HepG2 (cell line): ENCODE results near the gene USP5. TPM values are rescaled to one million over a fixed set of nuclear protein-coding genes. Genes with fewer than 3 reads are reported as not detected.

Experiments
- ARNTL ChIP-seq: sonication (generic); formaldehyde crosslinking; IDR thresholded peaks from 2 replicates; pipeline ENCODE4 v1.4.0; 2020; ENCODE audit warnings: mild to moderate bottlenecking, missing genetic modification reagents
- BRCA1 ChIP-seq: sonication (generic); formaldehyde crosslinking; IDR thresholded peaks from 2 replicates; pipeline ENCODE4 v1.4.0; 2020; ENCODE audit warnings: missing genetic modification reagents
- ETS1 ChIP-seq: sonication (generic); formaldehyde crosslinking; IDR thresholded peaks from 2 replicates; pipeline ENCODE4 v1.4.0; 2020; ENCODE audit warnings: missing genetic modification reagents
- GRHL1 ChIP-seq: sonication (generic); formaldehyde crosslinking; conservative IDR thresholded peaks from 2 replicates; pipeline ENCODE4 v1.8.0; 2022; ENCODE audit warnings: missing genetic modification reagents
- HNRNPK ChIP-seq: fragments of 200-400 bp; formaldehyde crosslinking; IDR thresholded peaks from 2 replicates; pipeline ENCODE4 v1.6.1; 2018; ENCODE audit warnings: low read length, low read depth, moderate library complexity, mild to moderate bottlenecking; ENCODE audit not compliant: poor library complexity, severe bottlenecking
- HOXA5 ChIP-seq: sonication (generic); formaldehyde crosslinking; IDR thresholded peaks from 2 replicates; pipeline ENCODE4 v1.4.0; 2020; ENCODE audit warnings: missing genetic modification reagents
- LCORL ChIP-seq, 2 experiments: fragments of 450-650 bp in 1 of 2; sonication (generic) in 1 of 2; formaldehyde crosslinking in 1 of 2; IDR thresholded peaks; 2 replicates each; pipeline versions ENCODE4 v1.5.0 to v1.6.1; 2017 to 2020; ENCODE audit warnings: antibody characterized with exemption in 1 of 2, missing genetic modification reagents in 1 of 2
- MTF1 ChIP-seq: sonication (generic); formaldehyde crosslinking; IDR thresholded peaks from 2 replicates; pipeline ENCODE4 v1.5.0; 2020; ENCODE audit warnings: missing genetic modification reagents
- NFE2L1 ChIP-seq: sonication (generic); formaldehyde crosslinking; IDR thresholded peaks from 2 replicates; pipeline ENCODE4 v1.4.0; 2020; ENCODE audit warnings: missing genetic modification reagents, mild to moderate bottlenecking, borderline replicate concordance
- ZFP91 ChIP-seq: sonication (generic); formaldehyde crosslinking; IDR thresholded peaks from 2 replicates; pipeline ENCODE4 v1.9.0; 2022; ENCODE audit warnings: missing genetic modification reagents, mild to moderate bottlenecking, borderline replicate concordance
- ZNF605 ChIP-seq: sonication (generic); formaldehyde crosslinking; IDR thresholded peaks from 2 replicates; pipeline ENCODE4 v1.8.0; 2022; ENCODE audit warnings: mild to moderate bottlenecking, missing genetic modification reagents
- polyA plus RNA-seq, 8 experiments: library from polyadenylated mRNA; depleted of rRNA in 3 of 8; stranded (reverse) in 7 of 8; unstranded in 1 of 8; fragments of >200 nt; fragmentation: Illumina TruSeq in 4 of 8; extraction: Trizol in 4 of 8; gene quantifications; 2 replicates each; pipeline versions ENCODE4 v1.2.1 to v1.2.3, GENCODE V29; 2011 to 2016; ENCODE audit warnings: low read depth in 4 of 8, missing spikeins in 1 of 8, mixed read lengths in 1 of 8; ENCODE audit not compliant: insufficient read depth in 1 of 8
- total RNA-seq, 5 experiments: library from RNA; depleted of rRNA; stranded (reverse); fragments of >200 nt; fragmentation: Illumina TruSeq; extraction: Trizol; gene quantifications; 2 replicates each; pipeline ENCODE4 v1.2.3, GENCODE V29; 2016; ENCODE audit warnings: low read depth in 1 of 5
- TF ChIP-seq, protein P1 (sequence below): IDR thresholded peaks from 2 replicates; pipeline ENCODE4 v1.6.1; 2016; ENCODE audit warnings: mild to moderate bottlenecking
- TF ChIP-seq, protein P2 (sequence below): sonication (generic); formaldehyde crosslinking; IDR thresholded peaks from 2 replicates; pipeline ENCODE4 v1.4.0; 2020; ENCODE audit warnings: mild to moderate bottlenecking, missing genetic modification reagents
- TF ChIP-seq, protein P3 (sequence below), 2 experiments: sonication (generic) in 1 of 2; formaldehyde crosslinking in 1 of 2; IDR thresholded peaks; 2 replicates each; pipeline versions ENCODE4 v1.5.1 to v1.6.1; 2011 to 2020; ENCODE audit warnings: borderline replicate concordance in 1 of 2, low read depth in 1 of 2, low read length in 1 of 2, mild to moderate bottlenecking in 1 of 2, missing genetic modification reagents in 1 of 2, moderate library complexity in 1 of 2

Gene USP5
- total and polyA plus RNA-seq, 2 of the 13 experiments (the other 11 are each of a cell fraction or from before 2014, with no cell fraction given): 39.6 to 56.0 TPM

GRCh38 chr12:6914246-6914946 lies 62.4 kb downstream of the USP5 start, which contains the start of gene ENO2 (continued):
- TF ChIP-seq GRHL1 (CRISPR knock-in tag) (no peak), ETS1 (CRISPR knock-in tag) (peak; percentile 54; the same call in 1 of the 2 replicates), ARNTL (peak; percentile 29), ZFP91 (peak; percentile 47; the same call in 1 of the 2 replicates), MTF1 (CRISPR knock-in tag) (no peak), HOXA5 (CRISPR knock-in tag) (peak; percentile 46), HNRNPK (peak; percentile 99), BRCA1 (CRISPR knock-in tag) (no peak), NFE2L1 (CRISPR knock-in tag) (no peak), LCORL (IDR thresholded peaks at IDR 0.05) (no peak), LCORL (CRISPR knock-in tag; IDR thresholded peaks at IDR 0.05) (no peak), ZNF605 (no peak; the same call in 1 of the 2 replicates)
- TF ChIP-seq, protein P1, sequence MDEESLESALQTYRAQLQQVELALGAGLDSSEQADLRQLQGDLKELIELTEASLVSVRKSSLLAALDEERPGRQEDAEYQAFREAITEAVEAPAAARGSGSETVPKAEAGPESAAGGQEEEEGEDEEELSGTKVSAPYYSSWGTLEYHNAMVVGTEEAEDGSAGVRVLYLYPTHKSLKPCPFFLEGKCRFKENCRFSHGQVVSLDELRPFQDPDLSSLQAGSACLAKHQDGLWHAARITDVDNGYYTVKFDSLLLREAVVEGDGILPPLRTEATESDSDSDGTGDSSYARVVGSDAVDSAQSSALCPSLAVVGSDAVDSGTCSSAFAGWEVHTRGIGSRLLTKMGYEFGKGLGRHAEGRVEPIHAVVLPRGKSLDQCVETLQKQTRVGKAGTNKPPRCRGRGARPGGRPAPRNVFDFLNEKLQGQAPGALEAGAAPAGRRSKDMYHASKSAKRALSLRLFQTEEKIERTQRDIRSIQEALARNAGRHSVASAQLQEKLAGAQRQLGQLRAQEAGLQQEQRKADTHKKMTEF (CRISPR knock-in tag): no peak; the same call in 1 of the 2 replicates
- TF ChIP-seq, protein P2, sequence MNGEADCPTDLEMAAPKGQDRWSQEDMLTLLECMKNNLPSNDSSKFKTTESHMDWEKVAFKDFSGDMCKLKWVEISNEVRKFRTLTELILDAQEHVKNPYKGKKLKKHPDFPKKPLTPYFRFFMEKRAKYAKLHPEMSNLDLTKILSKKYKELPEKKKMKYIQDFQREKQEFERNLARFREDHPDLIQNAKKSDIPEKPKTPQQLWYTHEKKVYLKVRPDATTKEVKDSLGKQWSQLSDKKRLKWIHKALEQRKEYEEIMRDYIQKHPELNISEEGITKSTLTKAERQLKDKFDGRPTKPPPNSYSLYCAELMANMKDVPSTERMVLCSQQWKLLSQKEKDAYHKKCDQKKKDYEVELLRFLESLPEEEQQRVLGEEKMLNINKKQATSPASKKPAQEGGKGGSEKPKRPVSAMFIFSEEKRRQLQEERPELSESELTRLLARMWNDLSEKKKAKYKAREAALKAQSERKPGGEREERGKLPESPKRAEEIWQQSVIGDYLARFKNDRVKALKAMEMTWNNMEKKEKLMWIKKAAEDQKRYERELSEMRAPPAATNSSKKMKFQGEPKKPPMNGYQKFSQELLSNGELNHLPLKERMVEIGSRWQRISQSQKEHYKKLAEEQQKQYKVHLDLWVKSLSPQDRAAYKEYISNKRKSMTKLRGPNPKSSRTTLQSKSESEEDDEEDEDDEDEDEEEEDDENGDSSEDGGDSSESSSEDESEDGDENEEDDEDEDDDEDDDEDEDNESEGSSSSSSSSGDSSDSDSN (CRISPR knock-in tag): peak; percentile 79
- TF ChIP-seq, protein P3, sequence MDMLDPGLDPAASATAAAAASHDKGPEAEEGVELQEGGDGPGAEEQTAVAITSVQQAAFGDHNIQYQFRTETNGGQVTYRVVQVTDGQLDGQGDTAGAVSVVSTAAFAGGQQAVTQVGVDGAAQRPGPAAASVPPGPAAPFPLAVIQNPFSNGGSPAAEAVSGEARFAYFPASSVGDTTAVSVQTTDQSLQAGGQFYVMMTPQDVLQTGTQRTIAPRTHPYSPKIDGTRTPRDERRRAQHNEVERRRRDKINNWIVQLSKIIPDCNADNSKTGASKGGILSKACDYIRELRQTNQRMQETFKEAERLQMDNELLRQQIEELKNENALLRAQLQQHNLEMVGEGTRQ (IDR thresholded peaks at IDR 0.05; ENCODE audit: low read depth, low read length): no peak
- TF ChIP-seq, protein P3 (CRISPR knock-in tag; IDR thresholded peaks at IDR 0.05; ENCODE audit: borderline replicate concordance): peak; percentile 68
